ENCODE measurements around the gene KDM4C. TPM values are rescaled to one million over a fixed set of nuclear protein-coding genes. Genes with fewer than 3 reads are reported as not detected.

Gene KDM4C
- total and polyA plus RNA-seq, 2 donors = 20.3 to 36.2 TPM

- Histone ChIP-seq H3K9me3 (ENCODE audit: control insufficient read depth in 2 of 2, insufficient read depth in 1 of 2, low read length in 1 of 2) (peaks cover 0 to 2% of the 10 kb centered on the region in 2 donors), H3K36me3 (ENCODE audit: control insufficient read depth in 2 of 2, insufficient read depth in 2 of 2, low read length in 1 of 2) (peaks cover 14 to 29% of the 10 kb centered on the region in 2 donors), H3K4me1 (ENCODE audit: control insufficient read depth in 2 of 2, insufficient read depth in 2 of 2, low read length in 2 of 2) (peaks cover 0 to 5% of the 10 kb centered on the region in 2 donors), H3K27me3 (ENCODE audit: control insufficient read depth in 2 of 2, insufficient read depth in 1 of 2, low read length in 1 of 2) (no peaks in the 10 kb centered on the region), H3K27ac (ENCODE audit: low read depth in 1 of 2, low read length in 1 of 2) (no peak overlapping the region), H3K4me3 (ENCODE audit: low read length in 2 of 2) (no peak overlapping the region)
- DNase-seq (ENCODE audit: low read depth in 6 of 9, low spot score in 9 of 9) = no peak
- WGBS = over 99% methylated on average over 2 of the region's 2 CpGs
Observed at GRCh38 chr9:6829027-6829426, 71.3 kb downstream of the KDM4C start.

GRCh38 chr9:6829536-6829935 is 71.8 kb downstream of the KDM4C start:
- no peak overlapping the region for H3K4me3 ChIP-seq (ENCODE audit: low read length in 2 of 2)
- H3K9me3 ChIP-seq (ENCODE audit: control insufficient read depth in 2 of 2, insufficient read depth in 1 of 2, low read length in 1 of 2) = peaks cover 0 to 2% of the 10 kb centered on the region in 2 donors
- peaks cover 19 to 29% of the 10 kb centered on the region in 2 donors for H3K36me3 ChIP-seq (ENCODE audit: control insufficient read depth in 2 of 2, insufficient read depth in 2 of 2, low read length in 1 of 2)
- H3K27me3 ChIP-seq (ENCODE audit: control insufficient read depth in 2 of 2, insufficient read depth in 1 of 2, low read length in 1 of 2) = no peaks in the 10 kb centered on the region
- H3K27ac ChIP-seq (ENCODE audit: low read depth in 1 of 2, low read length in 1 of 2) = no peak overlapping the region
- DNase-seq (ENCODE audit: low read depth in 6 of 9, low spot score in 9 of 9) = no peak
- H3K4me1 ChIP-seq (ENCODE audit: control insufficient read depth in 2 of 2, insufficient read depth in 2 of 2, low read length in 2 of 2) = peaks cover 0 to 5% of the 10 kb centered on the region in 2 donors

GRCh38 chr9:6833518-6834192 is 75.9 kb downstream of the KDM4C start:
- H3K4me1 ChIP-seq (ENCODE audit: control insufficient read depth in 2 of 2, insufficient read depth in 2 of 2, low read length in 2 of 2) = no peaks in the 10 kb centered on the region
- 98% methylated on average over 12 of the region's 12 CpGs for WGBS
- H3K27me3 ChIP-seq (ENCODE audit: control insufficient read depth in 2 of 2, insufficient read depth in 1 of 2, low read length in 1 of 2) = no peaks in the 10 kb centered on the region
- DNase-seq (ENCODE audit: low read depth in 6 of 9, low spot score in 9 of 9) = no peak
- H3K4me3 ChIP-seq (ENCODE audit: low read length in 2 of 2) = no peak overlapping the region
- H3K27ac ChIP-seq (ENCODE audit: low read depth in 1 of 2, low read length in 1 of 2) = no peak overlapping the region
- H3K36me3 ChIP-seq (ENCODE audit: control insufficient read depth in 2 of 2, insufficient read depth in 2 of 2, low read length in 1 of 2) = peaks cover 25 to 28% of the 10 kb centered on the region in 2 donors
- H3K9me3 ChIP-seq (ENCODE audit: control insufficient read depth in 2 of 2, insufficient read depth in 1 of 2, low read length in 1 of 2) = peaks cover 0 to 2% of the 10 kb centered on the region in 2 donors

- no peak for DNase-seq (ENCODE audit: low read depth in 6 of 9, low spot score in 9 of 9)
- Histone ChIP-seq H3K4me3 (ENCODE audit: low read length in 2 of 2) (no peak overlapping the region), H3K4me1 (ENCODE audit: control insufficient read depth in 2 of 2, insufficient read depth in 2 of 2, low read length in 2 of 2) (no peaks in the 10 kb centered on the region), H3K36me3 (ENCODE audit: control insufficient read depth in 2 of 2, insufficient read depth in 2 of 2, low read length in 1 of 2) (peaks cover 20 to 23% of the 10 kb centered on the region in 2 donors), H3K9me3 (ENCODE audit: control insufficient read depth in 2 of 2, insufficient read depth in 1 of 2, low read length in 1 of 2) (peaks cover 0 to 2% of the 10 kb centered on the region in 2 donors), H3K27me3 (ENCODE audit: control insufficient read depth in 2 of 2, insufficient read depth in 1 of 2, low read length in 1 of 2) (no peaks in the 10 kb centered on the region), H3K27ac (ENCODE audit: low read depth in 1 of 2, low read length in 1 of 2) (no peak overlapping the region)
- 98% methylated on average over 20 of the region's 20 CpGs for WGBS
Observed at GRCh38 chr9:6834306-6834705, 76.5 kb downstream of the KDM4C start.

GRCh38 chr9:6838158-6838557 is 80.4 kb downstream of the KDM4C start:
- no peaks in the 10 kb centered on the region for H3K4me1 ChIP-seq (ENCODE audit: control insufficient read depth in 2 of 2, insufficient read depth in 2 of 2, low read length in 2 of 2)
- H3K36me3 ChIP-seq (ENCODE audit: control insufficient read depth in 2 of 2, insufficient read depth in 2 of 2, low read length in 1 of 2) = peaks cover 16 to 17% of the 10 kb centered on the region in 2 donors
- no peak overlapping the region for H3K4me3 ChIP-seq (ENCODE audit: low read length in 2 of 2)
- H3K27me3 ChIP-seq (ENCODE audit: control insufficient read depth in 2 of 2, insufficient read depth in 1 of 2, low read length in 1 of 2) = no peaks in the 10 kb centered on the region
- H3K27ac ChIP-seq (ENCODE audit: low read depth in 1 of 2, low read length in 1 of 2) = no peak overlapping the region
- H3K9me3 ChIP-seq (ENCODE audit: control insufficient read depth in 2 of 2, insufficient read depth in 1 of 2, low read length in 1 of 2) = no peaks in the 10 kb centered on the region
- 97% methylated on average over 6 of the region's 6 CpGs for WGBS
- no peak for DNase-seq (ENCODE audit: low read depth in 6 of 9, low spot score in 9 of 9)

- Histone ChIP-seq H3K4me3 (ENCODE audit: low read length in 2 of 2) (no peak overlapping the region), H3K27ac (ENCODE audit: low read depth in 1 of 2, low read length in 1 of 2) (no peak overlapping the region), H3K9me3 (ENCODE audit: control insufficient read depth in 2 of 2, insufficient read depth in 1 of 2, low read length in 1 of 2) (no peaks in the 10 kb centered on the region), H3K4me1 (ENCODE audit: control insufficient read depth in 2 of 2, insufficient read depth in 2 of 2, low read length in 2 of 2) (no peaks in the 10 kb centered on the region), H3K36me3 (ENCODE audit: control insufficient read depth in 2 of 2, insufficient read depth in 2 of 2, low read length in 1 of 2) (peaks cover 0 to 7% of the 10 kb centered on the region in 2 donors), H3K27me3 (ENCODE audit: control insufficient read depth in 2 of 2, insufficient read depth in 1 of 2, low read length in 1 of 2) (no peaks in the 10 kb centered on the region)
- no peak for DNase-seq (ENCODE audit: low read depth in 6 of 9, low spot score in 9 of 9)
- 96% methylated on average over 3 of the region's 3 CpGs for WGBS
Observed at GRCh38 chr9:6842584-6842947, 84.8 kb downstream of the KDM4C start.

- Histone ChIP-seq H3K27ac (ENCODE audit: low read depth in 1 of 2, low read length in 1 of 2) (no peak overlapping the region), H3K4me3 (ENCODE audit: low read length in 2 of 2) (no peak overlapping the region), H3K9me3 (ENCODE audit: control insufficient read depth in 2 of 2, insufficient read depth in 1 of 2, low read length in 1 of 2) (no peaks in the 10 kb centered on the region), H3K4me1 (ENCODE audit: control insufficient read depth in 2 of 2, insufficient read depth in 2 of 2, low read length in 2 of 2) (no peaks in the 10 kb centered on the region), H3K36me3 (ENCODE audit: control insufficient read depth in 2 of 2, insufficient read depth in 2 of 2, low read length in 1 of 2) (peaks cover 0 to 7% of the 10 kb centered on the region in 2 donors), H3K27me3 (ENCODE audit: control insufficient read depth in 2 of 2, insufficient read depth in 1 of 2, low read length in 1 of 2) (no peaks in the 10 kb centered on the region)
- 98% methylated on average over 4 of the region's 4 CpGs for WGBS
- DNase-seq (ENCODE audit: low read depth in 6 of 9, low spot score in 9 of 9) = no peak
Observed at GRCh38 chr9:6843742-6844141, 86.0 kb downstream of the KDM4C start.

- H3K27ac ChIP-seq (ENCODE audit: low read depth in 1 of 2, low read length in 1 of 2) = no peak overlapping the region
- WGBS = 94% methylated on average over 4 of the region's 4 CpGs
- H3K36me3 ChIP-seq (ENCODE audit: control insufficient read depth in 2 of 2, insufficient read depth in 2 of 2, low read length in 1 of 2) = peaks cover 0 to 12% of the 10 kb centered on the region in 2 donors
Observed at GRCh38 chr9:6844267-6844666, 86.5 kb downstream of the KDM4C start.

GRCh38 chr9:6845128-6845826 is 87.5 kb downstream of the KDM4C start:
- DNase-seq (ENCODE audit: low read depth in 6 of 9, low spot score in 9 of 9) = no peak
- WGBS = 98% methylated on average over 8 of the region's 8 CpGs

More at GRCh38 chr9:6844267-6844666, 86.5 kb downstream of the KDM4C start:
- no peak overlapping the region for H3K4me3 ChIP-seq (ENCODE audit: low read length in 2 of 2)
- H3K9me3 ChIP-seq (ENCODE audit: control insufficient read depth in 2 of 2, insufficient read depth in 1 of 2, low read length in 1 of 2) = no peaks in the 10 kb centered on the region
- no peak for DNase-seq (ENCODE audit: low read depth in 6 of 9, low spot score in 9 of 9)
- H3K4me1 ChIP-seq (ENCODE audit: control insufficient read depth in 2 of 2, insufficient read depth in 2 of 2, low read length in 2 of 2) = no peaks in the 10 kb centered on the region
- no peaks in the 10 kb centered on the region for H3K27me3 ChIP-seq (ENCODE audit: control insufficient read depth in 2 of 2, insufficient read depth in 1 of 2, low read length in 1 of 2)

More at GRCh38 chr9:6845128-6845826, 87.5 kb downstream of the KDM4C start:
- H3K36me3 ChIP-seq (ENCODE audit: control insufficient read depth in 2 of 2, insufficient read depth in 2 of 2, low read length in 1 of 2) = peaks cover 0 to 22% of the 10 kb centered on the region in 2 donors
- H3K9me3 ChIP-seq (ENCODE audit: control insufficient read depth in 2 of 2, insufficient read depth in 1 of 2, low read length in 1 of 2) = no peaks in the 10 kb centered on the region
- H3K27ac ChIP-seq (ENCODE audit: low read depth in 1 of 2, low read length in 1 of 2) = no peak overlapping the region
- no peak overlapping the region for H3K4me3 ChIP-seq (ENCODE audit: low read length in 2 of 2)
- H3K27me3 ChIP-seq (ENCODE audit: control insufficient read depth in 2 of 2, insufficient read depth in 1 of 2, low read length in 1 of 2) = no peaks in the 10 kb centered on the region
- no peaks in the 10 kb centered on the region for H3K4me1 ChIP-seq (ENCODE audit: control insufficient read depth in 2 of 2, insufficient read depth in 2 of 2, low read length in 2 of 2)
